Measurements from ENCODE around the gene PHF12. TPM values are rescaled to one million over a fixed set of nuclear protein-coding genes. Genes with fewer than 3 reads are reported as not detected.

Gene PHF12
- total and polyA plus RNA-seq, 2 experiments from 2014 or later: 19.7 to 41.0 TPM

DNA sequence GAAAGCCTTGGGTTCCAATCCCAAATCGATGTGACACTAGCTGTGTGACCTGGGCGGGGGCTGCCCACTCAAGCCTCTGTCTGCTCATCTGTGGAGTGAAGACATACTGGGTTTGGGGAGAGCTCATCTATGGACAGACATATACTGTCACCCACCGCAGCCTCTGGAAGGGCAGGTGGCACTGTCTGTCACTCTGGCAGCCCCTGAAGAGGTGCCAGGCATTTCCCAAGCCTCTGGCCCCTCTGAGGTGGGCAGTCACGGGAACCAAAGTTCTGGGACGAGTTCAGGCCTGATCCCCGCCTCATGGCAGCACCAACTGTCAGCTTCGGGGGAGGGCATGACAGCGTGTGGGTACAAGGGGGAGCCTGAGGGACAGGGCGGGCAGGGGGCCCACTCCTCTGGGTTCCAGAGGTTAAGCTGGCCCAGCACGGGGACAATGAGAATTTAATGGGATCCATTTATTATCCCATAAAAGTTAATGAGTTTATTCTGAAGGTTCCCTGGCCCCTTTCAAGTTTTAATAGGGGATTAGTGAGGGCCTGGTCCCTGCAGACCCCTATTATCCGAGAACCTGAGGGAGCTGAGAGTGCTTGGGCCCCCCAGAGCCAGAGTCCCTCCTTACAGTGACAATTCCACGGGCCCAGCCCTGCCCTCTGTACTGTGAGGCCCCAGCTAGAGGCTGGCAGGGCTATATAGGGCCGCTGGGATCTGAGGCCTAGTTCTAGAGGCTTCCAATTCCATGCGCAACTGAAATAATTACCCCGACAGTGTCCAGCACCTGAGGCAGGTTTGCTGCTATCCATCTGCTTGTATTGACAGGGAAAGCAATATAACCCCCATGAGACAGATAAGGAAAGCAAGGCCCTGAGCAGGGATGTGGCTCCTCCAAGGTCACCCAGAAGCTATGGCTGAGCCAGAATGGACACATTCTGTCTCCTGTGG, 35.7 kb upstream of the PHF12 start:
- Mint-ChIP-seq H3K4me1 (peaks cover 37% of the 10 kb centered on the region), H3K27ac (peak overlapping the region; percentile 72; the same call in 1 of the 2 replicates), H3K27me3 (ENCODE audit: insufficient read depth, low read depth, poor library complexity) (peaks cover 9% of the 10 kb centered on the region), H3K9me3 (peaks cover 2% of the 10 kb centered on the region; the same call in 1 of the 3 replicates), H3K4me3 (no peak overlapping the region), H3K36me3 (ENCODE audit: low read depth) (no peaks in the 10 kb centered on the region; the same call in 2 of the 3 replicates)
- DNase-seq (ENCODE audit: low spot score) (no peak), ATAC-seq (no peak)
- TF ChIP-seq CREB1 (CRISPR knock-in tag; IDR thresholded peaks at IDR 0.05; ENCODE audit: low read depth) (no peak), ZNF331 (CRISPR knock-in tag; IDR thresholded peaks at IDR 0.05; ENCODE audit: low read depth) (no peak), NANOG (IDR thresholded peaks at IDR 0.05; ENCODE audit: borderline replicate concordance) (no peak), ZNF114 (CRISPR knock-in tag; IDR thresholded peaks at IDR 0.05) (no peak), EZH2 (IDR thresholded peaks at IDR 0.05; ENCODE audit: low read depth, unreplicated experiment) (no peak), STAT1 (IDR thresholded peaks at IDR 0.05; ENCODE audit: unreplicated experiment) (no peak), POLR2AphosphoS5 (IDR thresholded peaks at IDR 0.05; ENCODE audit: low read depth) (no peak), EZH2phosphoT487 (IDR thresholded peaks at IDR 0.05; ENCODE audit: unreplicated experiment) (no peak), JUNB (IDR thresholded peaks at IDR 0.05; ENCODE audit: unreplicated experiment) (no peak)
- TF ChIP-seq, protein P1, sequence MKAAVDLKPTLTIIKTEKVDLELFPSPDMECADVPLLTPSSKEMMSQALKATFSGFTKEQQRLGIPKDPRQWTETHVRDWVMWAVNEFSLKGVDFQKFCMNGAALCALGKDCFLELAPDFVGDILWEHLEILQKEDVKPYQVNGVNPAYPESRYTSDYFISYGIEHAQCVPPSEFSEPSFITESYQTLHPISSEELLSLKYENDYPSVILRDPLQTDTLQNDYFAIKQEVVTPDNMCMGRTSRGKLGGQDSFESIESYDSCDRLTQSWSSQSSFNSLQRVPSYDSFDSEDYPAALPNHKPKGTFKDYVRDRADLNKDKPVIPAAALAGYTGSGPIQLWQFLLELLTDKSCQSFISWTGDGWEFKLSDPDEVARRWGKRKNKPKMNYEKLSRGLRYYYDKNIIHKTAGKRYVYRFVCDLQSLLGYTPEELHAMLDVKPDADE (IDR thresholded peaks at IDR 0.05): no peak
- TF ChIP-seq, protein P2, sequence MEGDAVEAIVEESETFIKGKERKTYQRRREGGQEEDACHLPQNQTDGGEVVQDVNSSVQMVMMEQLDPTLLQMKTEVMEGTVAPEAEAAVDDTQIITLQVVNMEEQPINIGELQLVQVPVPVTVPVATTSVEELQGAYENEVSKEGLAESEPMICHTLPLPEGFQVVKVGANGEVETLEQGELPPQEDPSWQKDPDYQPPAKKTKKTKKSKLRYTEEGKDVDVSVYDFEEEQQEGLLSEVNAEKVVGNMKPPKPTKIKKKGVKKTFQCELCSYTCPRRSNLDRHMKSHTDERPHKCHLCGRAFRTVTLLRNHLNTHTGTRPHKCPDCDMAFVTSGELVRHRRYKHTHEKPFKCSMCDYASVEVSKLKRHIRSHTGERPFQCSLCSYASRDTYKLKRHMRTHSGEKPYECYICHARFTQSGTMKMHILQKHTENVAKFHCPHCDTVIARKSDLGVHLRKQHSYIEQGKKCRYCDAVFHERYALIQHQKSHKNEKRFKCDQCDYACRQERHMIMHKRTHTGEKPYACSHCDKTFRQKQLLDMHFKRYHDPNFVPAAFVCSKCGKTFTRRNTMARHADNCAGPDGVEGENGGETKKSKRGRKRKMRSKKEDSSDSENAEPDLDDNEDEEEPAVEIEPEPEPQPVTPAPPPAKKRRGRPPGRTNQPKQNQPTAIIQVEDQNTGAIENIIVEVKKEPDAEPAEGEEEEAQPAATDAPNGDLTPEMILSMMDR (conservative IDR thresholded peaks at IDR 0.05; ENCODE audit: low read depth in 2 of 2): no peak
- TF ChIP-seq, protein P3, sequence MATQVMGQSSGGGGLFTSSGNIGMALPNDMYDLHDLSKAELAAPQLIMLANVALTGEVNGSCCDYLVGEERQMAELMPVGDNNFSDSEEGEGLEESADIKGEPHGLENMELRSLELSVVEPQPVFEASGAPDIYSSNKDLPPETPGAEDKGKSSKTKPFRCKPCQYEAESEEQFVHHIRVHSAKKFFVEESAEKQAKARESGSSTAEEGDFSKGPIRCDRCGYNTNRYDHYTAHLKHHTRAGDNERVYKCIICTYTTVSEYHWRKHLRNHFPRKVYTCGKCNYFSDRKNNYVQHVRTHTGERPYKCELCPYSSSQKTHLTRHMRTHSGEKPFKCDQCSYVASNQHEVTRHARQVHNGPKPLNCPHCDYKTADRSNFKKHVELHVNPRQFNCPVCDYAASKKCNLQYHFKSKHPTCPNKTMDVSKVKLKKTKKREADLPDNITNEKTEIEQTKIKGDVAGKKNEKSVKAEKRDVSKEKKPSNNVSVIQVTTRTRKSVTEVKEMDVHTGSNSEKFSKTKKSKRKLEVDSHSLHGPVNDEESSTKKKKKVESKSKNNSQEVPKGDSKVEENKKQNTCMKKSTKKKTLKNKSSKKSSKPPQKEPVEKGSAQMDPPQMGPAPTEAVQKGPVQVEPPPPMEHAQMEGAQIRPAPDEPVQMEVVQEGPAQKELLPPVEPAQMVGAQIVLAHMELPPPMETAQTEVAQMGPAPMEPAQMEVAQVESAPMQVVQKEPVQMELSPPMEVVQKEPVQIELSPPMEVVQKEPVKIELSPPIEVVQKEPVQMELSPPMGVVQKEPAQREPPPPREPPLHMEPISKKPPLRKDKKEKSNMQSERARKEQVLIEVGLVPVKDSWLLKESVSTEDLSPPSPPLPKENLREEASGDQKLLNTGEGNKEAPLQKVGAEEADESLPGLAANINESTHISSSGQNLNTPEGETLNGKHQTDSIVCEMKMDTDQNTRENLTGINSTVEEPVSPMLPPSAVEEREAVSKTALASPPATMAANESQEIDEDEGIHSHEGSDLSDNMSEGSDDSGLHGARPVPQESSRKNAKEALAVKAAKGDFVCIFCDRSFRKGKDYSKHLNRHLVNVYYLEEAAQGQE (IDR thresholded peaks at IDR 0.05; ENCODE audit: unreplicated experiment): no peak
- TF ChIP-seq, protein P4, sequence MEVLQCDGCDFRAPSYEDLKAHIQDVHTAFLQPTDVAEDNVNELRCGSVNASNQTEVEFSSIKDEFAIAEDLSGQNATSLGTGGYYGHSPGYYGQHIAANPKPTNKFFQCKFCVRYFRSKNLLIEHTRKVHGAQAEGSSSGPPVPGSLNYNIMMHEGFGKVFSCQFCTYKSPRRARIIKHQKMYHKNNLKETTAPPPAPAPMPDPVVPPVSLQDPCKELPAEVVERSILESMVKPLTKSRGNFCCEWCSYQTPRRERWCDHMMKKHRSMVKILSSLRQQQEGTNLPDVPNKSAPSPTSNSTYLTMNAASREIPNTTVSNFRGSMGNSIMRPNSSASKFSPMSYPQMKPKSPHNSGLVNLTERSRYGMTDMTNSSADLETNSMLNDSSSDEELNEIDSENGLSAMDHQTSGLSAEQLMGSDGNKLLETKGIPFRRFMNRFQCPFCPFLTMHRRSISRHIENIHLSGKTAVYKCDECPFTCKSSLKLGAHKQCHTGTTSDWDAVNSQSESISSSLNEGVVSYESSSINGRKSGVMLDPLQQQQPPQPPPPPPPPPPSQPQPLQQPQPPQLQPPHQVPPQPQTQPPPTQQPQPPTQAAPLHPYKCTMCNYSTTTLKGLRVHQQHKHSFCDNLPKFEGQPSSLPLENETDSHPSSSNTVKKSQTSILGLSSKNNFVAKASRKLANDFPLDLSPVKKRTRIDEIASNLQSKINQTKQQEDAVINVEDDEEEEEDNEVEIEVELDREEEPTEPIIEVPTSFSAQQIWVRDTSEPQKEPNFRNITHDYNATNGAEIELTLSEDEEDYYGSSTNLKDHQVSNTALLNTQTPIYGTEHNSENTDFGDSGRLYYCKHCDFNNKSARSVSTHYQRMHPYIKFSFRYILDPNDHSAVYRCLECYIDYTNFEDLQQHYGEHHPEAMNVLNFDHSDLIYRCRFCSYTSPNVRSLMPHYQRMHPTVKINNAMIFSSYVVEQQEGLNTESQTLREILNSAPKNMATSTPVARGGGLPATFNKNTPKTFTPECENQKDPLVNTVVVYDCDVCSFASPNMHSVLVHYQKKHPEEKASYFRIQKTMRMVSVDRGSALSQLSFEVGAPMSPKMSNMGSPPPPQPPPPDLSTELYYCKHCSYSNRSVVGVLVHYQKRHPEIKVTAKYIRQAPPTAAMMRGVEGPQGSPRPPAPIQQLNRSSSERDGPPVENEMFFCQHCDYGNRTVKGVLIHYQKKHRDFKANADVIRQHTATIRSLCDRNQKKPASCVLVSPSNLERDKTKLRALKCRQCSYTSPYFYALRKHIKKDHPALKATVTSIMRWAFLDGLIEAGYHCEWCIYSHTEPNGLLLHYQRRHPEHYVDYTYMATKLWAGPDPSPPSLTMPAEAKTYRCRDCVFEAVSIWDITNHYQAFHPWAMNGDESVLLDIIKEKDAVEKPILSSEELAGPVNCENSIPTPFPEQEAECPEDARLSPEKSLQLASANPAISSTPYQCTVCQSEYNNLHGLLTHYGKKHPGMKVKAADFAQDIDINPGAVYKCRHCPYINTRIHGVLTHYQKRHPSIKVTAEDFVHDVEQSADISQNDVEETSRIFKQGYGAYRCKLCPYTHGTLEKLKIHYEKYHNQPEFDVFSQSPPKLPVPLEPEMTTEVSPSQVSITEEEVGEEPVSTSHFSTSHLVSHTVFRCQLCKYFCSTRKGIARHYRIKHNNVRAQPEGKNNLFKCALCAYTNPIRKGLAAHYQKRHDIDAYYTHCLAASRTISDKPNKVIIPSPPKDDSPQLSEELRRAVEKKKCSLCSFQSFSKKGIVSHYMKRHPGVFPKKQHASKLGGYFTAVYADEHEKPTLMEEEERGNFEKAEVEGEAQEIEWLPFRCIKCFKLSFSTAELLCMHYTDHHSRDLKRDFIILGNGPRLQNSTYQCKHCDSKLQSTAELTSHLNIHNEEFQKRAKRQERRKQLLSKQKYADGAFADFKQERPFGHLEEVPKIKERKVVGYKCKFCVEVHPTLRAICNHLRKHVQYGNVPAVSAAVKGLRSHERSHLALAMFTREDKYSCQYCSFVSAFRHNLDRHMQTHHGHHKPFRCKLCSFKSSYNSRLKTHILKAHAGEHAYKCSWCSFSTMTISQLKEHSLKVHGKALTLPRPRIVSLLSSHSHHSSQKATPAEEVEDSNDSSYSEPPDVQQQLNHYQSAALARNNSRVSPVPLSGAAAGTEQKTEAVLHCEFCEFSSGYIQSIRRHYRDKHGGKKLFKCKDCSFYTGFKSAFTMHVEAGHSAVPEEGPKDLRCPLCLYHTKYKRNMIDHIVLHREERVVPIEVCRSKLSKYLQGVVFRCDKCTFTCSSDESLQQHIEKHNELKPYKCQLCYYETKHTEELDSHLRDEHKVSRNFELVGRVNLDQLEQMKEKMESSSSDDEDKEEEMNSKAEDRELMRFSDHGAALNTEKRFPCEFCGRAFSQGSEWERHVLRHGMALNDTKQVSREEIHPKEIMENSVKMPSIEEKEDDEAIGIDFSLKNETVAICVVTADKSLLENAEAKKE (CRISPR knock-in tag; IDR thresholded peaks at IDR 0.05): no peak
- H4K20me1 ChIP-seq (replicated peaks; ENCODE audit: insufficient read depth): no peaks in the 10 kb centered on the region
- H3F3A ChIP-seq (replicated peaks; ENCODE audit: low read depth): peaks cover 5% of the 10 kb centered on the region; the same call in 1 of the 2 replicates
- peak overlapping the region; percentile 98 for H2AFZ ChIP-seq
- H3K79me2 ChIP-seq (replicated peaks; ENCODE audit: insufficient read depth): no peaks in the 10 kb centered on the region
- H3K4me1 ChIP-seq (ENCODE audit: insufficient read depth): peaks cover 26% of the 10 kb centered on the region
- no peak overlapping the region for H3K27ac ChIP-seq (ENCODE audit: low read depth)
- H3K9me2 ChIP-seq (ENCODE audit: insufficient read depth): no peaks in the 10 kb centered on the region
- no peaks in the 10 kb centered on the region for H3K36me3 ChIP-seq (ENCODE audit: insufficient read depth)
- no peaks in the 10 kb centered on the region for H3K27me3 ChIP-seq (ENCODE audit: insufficient read depth)
- H3K4me2 ChIP-seq: peak overlapping the region; percentile 75
- peak overlapping the region; percentile 56; the same call in 1 of the 2 replicates for H3K4me3 ChIP-seq

Measured in GM23338 (cell line).